ENCODE results near the gene TRIM63. TPM values are rescaled to one million over a fixed set of nuclear protein-coding genes. Genes with fewer than 3 reads are reported as not detected.
"Not testable (repeated sequence)": the region's sequence is repeated elsewhere in the genome, so short reads cannot be mapped to it uniquely, and the experiment has no call there.

TRIM63 gene
- total RNA-seq, 2 experiments from 2014 or later = 0.17 to 0.19 TPM

DNA sequence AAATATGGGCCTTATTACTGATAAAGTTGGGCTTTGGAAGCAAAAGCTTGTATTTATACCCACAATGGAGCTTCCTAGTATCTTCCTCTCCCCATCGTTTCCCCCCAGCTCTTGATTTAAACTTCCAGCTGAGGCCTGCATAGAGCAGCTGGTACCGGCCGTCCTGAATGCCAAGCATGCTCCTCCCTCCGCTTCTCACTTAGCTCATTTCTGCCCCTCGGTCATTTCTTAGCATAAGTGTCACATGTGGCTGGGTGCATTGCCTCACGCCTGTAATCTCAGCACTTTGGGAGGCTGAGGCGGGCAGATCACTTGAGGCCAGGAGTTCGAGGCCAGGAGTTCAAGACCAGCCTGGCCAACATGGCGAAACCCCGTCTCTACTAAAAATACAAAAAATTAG lies 32.8 kb upstream of the TRIM63 start:
- DNase-seq; H3K27me3 Mint-ChIP-seq; H3K9me3 Mint-ChIP-seq; H3K4me1 Mint-ChIP-seq (ENCODE audit: low read depth); POLR2A ChIA-PET; H3K36me3 Mint-ChIP-seq; H3K27ac Mint-ChIP-seq; H3K4me3 Mint-ChIP-seq: not testable (repeated sequence)
- CTCF ChIA-PET = interaction anchor here (0.5 to 6.3 kb wide), 4 partner anchors 45 to 317 kb away, joined by 3 to 204 read pairs (median 4); no protein-coding TSS in a partner anchor
- intact Hi-C loops (cut with micrococcal nuclease) = loop anchor here (10.0 kb wide), 1 partner anchor 315 kb away; the partner anchor contains the start of gene LIN28A

DNA sequence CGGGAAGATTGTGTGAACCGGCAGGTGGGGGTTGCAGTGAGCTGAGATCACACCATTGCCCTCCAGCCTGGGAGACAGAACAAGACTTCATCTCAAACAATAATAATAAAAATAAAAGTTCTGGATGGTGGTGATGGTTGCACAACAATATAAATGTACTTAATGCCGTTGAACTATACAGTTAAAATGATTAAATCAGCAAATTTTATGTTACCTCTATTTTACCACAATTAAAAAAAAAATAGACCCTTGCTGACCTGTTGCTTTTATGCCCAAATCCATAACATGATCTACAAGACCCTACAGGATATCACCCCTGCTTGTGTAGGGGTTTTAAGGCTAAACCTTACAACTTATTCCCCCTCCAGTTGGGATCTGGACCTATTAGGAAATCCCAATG lies 32.4 kb upstream of the TRIM63 start:
- Mint-ChIP-seq H3K9me3 (no peaks in the 10 kb centered on the region), H3K36me3 (no peaks in the 10 kb centered on the region), H3K27me3 (no peaks in the 10 kb centered on the region), H3K4me3 (no peak overlapping the region), H3K4me1 (ENCODE audit: low read depth) (peaks cover 4% of the 10 kb centered on the region), H3K27ac (no peak overlapping the region)
- ChIA-PET CTCF (interaction anchor here (0.5 to 6.3 kb wide), 3 partner anchors 45 to 317 kb away, joined by 3 to 204 read pairs (median 4); no protein-coding TSS in a partner anchor), POLR2A (no interaction called here)
- DNase-seq = no peak
- intact Hi-C loops (cut with micrococcal nuclease) = loop anchor here (10.0 kb wide), 1 partner anchor 315 kb away; the partner anchor contains the start of gene LIN28A

- ChIA-PET POLR2A (no interaction called here), CTCF (no interaction called here)
- Mint-ChIP-seq H3K9me3 (no peaks in the 10 kb centered on the region), H3K4me1 (ENCODE audit: low read depth) (peaks cover 4% of the 10 kb centered on the region), H3K27me3 (no peaks in the 10 kb centered on the region), H3K27ac (no peak overlapping the region), H3K36me3 (no peaks in the 10 kb centered on the region), H3K4me3 (no peak overlapping the region)
- intact Hi-C loops (cut with micrococcal nuclease) = no loop called here
- DNase-seq = no peak
These were observed 31.2 kb upstream of the TRIM63 start for GRCh38 chr1:26098602-26099001.

GRCh38 chr1:26097696-26098095 lies 30.3 kb upstream of the TRIM63 start:
- Mint-ChIP-seq H3K9me3 (no peaks in the 10 kb centered on the region), H3K27me3 (peaks cover 3% of the 10 kb centered on the region), H3K4me1 (ENCODE audit: low read depth) (peaks cover 4% of the 10 kb centered on the region), H3K36me3 (no peaks in the 10 kb centered on the region), H3K4me3 (no peak overlapping the region), H3K27ac (no peak overlapping the region)
- ChIA-PET CTCF (interaction anchor here (1.5 kb wide), 1 partner anchor 47 kb away, joined by 5 read pairs; no protein-coding TSS in a partner anchor), POLR2A (no interaction called here)
- no peak for DNase-seq
- intact Hi-C loops (cut with micrococcal nuclease) = no loop called here

DNA sequence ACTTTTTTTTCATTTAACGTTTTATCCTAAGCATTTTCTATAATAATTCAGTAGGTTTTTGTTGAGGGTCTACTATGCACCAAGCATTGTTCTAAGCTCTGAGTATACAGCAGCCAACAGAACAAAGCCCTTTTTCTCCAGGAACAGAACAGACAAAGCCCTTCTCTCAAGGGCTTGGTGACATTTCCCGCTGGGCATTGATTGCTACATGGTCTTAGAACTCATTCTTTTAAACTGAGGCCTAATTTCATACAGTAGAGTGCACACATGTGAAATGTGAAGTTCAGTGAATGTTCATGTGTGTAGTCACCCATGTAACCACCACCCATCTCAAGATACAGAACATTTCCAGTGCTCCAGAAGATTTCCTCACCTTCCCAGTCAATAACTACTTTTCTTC lies 29.0 kb upstream of the TRIM63 start:
- ChIA-PET POLR2A (no interaction called here), CTCF (no interaction called here)
- peaks cover 4% of the 10 kb centered on the region for H3K4me1 Mint-ChIP-seq (ENCODE audit: low read depth)
- DNase-seq = no peak
- H3K9me3 Mint-ChIP-seq = no peaks in the 10 kb centered on the region
- intact Hi-C loops (cut with micrococcal nuclease) = no loop called here
- peaks cover 9% of the 10 kb centered on the region for H3K27me3 Mint-ChIP-seq
- H3K27ac Mint-ChIP-seq = no peak overlapping the region
- no peaks in the 10 kb centered on the region for H3K36me3 Mint-ChIP-seq
- no peak overlapping the region for H3K4me3 Mint-ChIP-seq

DNA sequence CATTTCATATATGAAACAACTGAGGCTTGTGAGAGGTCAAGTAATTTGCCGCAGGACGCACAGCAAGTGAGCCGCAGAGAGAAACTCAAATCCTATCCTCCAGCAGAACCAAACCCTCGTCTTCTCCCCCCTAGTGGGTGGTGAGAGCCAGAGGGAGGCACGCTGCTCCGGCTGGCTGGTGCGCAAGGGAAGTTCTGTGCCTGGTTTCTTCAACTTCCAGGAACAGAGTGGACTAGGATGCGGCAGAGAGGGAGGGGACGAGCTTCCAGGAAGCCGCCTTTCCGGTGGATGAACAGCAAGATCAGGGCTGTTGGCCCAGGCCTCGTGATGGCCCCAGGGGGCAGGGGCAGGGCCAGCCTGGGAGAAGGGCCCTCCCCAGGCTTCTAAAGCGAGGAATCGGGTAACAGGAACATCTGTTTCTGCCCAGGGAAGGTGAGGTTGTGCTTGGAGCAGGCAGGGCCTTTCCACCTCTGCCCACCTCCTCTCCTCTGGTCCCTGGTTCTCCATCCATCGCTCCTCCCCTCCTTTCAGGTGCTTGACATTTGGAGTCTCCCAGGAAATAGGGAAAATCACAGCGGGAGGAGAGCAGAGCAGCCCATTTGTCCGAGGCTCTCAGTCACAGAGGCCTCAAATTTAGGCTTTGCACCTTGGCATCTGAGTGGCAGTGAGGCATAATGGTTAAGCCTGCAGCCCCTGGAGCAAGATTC lies 27.4 kb upstream of the TRIM63 start:
- Mint-ChIP-seq H3K9me3 (no peaks in the 10 kb centered on the region), H3K36me3 (no peaks in the 10 kb centered on the region), H3K4me1 (ENCODE audit: low read depth) (peaks cover 4% of the 10 kb centered on the region), H3K4me3 (no peak overlapping the region), H3K27ac (no peak overlapping the region), H3K27me3 (peaks cover 15% of the 10 kb centered on the region)
- ChIA-PET POLR2A (no interaction called here), CTCF (no interaction called here)
- DNase-seq = no peak
- intact Hi-C loops (cut with micrococcal nuclease) = no loop called here

GRCh38 chr1:26094076-26094669 lies 26.7 kb upstream of the TRIM63 start:
- Mint-ChIP-seq H3K27ac (no peak overlapping the region), H3K4me1 (ENCODE audit: low read depth) (peaks cover 4% of the 10 kb centered on the region), H3K4me3 (no peak overlapping the region), H3K27me3 (peaks cover 15% of the 10 kb centered on the region), H3K9me3 (no peaks in the 10 kb centered on the region), H3K36me3 (no peaks in the 10 kb centered on the region)
- POLR2A ChIA-PET = no interaction called here
- intact Hi-C loops (cut with micrococcal nuclease) = no loop called here
- CTCF ChIA-PET = no interaction called here
- DNase-seq = no peak

GRCh38 chr1:26093569-26093968 lies 26.1 kb upstream of the TRIM63 start:
- CTCF ChIA-PET; POLR2A ChIA-PET; intact Hi-C loops (cut with micrococcal nuclease): not testable (repeated sequence)

GRCh38 chr1:26092422-26092821 lies 25.0 kb upstream of the TRIM63 start:
- H3K27ac Mint-ChIP-seq = no peak overlapping the region
- no peaks in the 10 kb centered on the region for H3K4me1 Mint-ChIP-seq (ENCODE audit: low read depth)
- DNase-seq = no peak
- H3K9me3 Mint-ChIP-seq = no peaks in the 10 kb centered on the region
- POLR2A ChIA-PET = no interaction called here
- intact Hi-C loops (cut with micrococcal nuclease) = no loop called here
- H3K4me3 Mint-ChIP-seq = no peak overlapping the region
- H3K27me3 Mint-ChIP-seq = peaks cover 15% of the 10 kb centered on the region
- CTCF ChIA-PET = no interaction called here
- H3K36me3 Mint-ChIP-seq = no peaks in the 10 kb centered on the region

More at GRCh38 chr1:26093569-26093968, 26.1 kb upstream of the TRIM63 start:
- not testable (repeated sequence) for DNase-seq; H3K27ac Mint-ChIP-seq; H3K4me3 Mint-ChIP-seq; H3K4me1 Mint-ChIP-seq (ENCODE audit: low read depth); H3K9me3 Mint-ChIP-seq; H3K36me3 Mint-ChIP-seq
- peaks cover 15% of the 10 kb centered on the region for H3K27me3 Mint-ChIP-seq

DNA sequence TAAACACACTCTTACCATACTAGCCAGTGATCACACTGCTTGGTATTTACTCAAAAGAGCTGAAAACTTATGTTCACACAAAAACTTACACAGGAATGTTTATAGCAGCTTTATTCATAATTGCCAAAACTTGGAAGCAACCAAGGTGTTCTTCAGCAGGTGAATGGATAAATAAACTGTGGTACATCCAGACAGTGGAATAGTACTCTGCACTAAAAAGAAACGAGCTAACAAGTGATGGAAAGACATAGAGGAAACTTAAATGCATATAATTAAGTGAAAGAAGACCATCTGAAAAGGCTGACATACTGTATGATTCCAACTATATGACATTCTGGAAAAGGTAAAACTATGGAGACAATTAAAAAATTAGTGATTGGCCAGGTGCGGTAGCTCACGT lies 23.5 kb upstream of the TRIM63 start:
- Mint-ChIP-seq H3K9me3 (no peaks in the 10 kb centered on the region), H3K4me1 (ENCODE audit: low read depth) (no peaks in the 10 kb centered on the region), H3K27ac (no peak overlapping the region), H3K36me3 (no peaks in the 10 kb centered on the region), H3K4me3 (no peak overlapping the region), H3K27me3 (peaks cover 16% of the 10 kb centered on the region)
- ChIA-PET CTCF (interaction anchor here (0.7 kb wide), 1 partner anchor 54 kb away, joined by 3 read pairs; no protein-coding TSS in a partner anchor), POLR2A (no interaction called here)
- intact Hi-C loops (cut with micrococcal nuclease) = no loop called here
- DNase-seq = no peak

DNA sequence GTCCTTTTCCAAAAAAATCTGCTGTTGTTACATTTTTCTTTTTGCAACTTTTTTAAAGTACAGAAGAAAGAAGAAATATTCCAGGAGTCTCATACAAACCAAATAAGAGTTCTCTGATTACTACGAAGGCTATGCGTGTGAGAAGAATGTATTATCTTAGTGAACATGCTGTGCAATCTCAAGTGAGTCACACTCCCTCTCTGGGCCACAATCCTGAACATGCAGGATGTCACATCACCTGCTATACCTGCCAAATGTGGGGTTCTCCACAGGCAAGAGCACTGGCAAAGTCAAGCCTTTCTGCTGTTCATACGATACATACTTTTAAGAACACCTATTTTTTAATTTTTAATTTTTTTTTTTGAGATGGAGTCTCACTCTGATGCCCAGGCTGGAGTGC lies 21.7 kb upstream of the TRIM63 start:
- DNase-seq = no peak
- Mint-ChIP-seq H3K9me3 (no peaks in the 10 kb centered on the region), H3K4me1 (ENCODE audit: low read depth) (no peaks in the 10 kb centered on the region), H3K27ac (no peak overlapping the region), H3K36me3 (no peaks in the 10 kb centered on the region), H3K4me3 (no peak overlapping the region), H3K27me3 (peaks cover 26% of the 10 kb centered on the region)
- POLR2A ChIA-PET = no interaction called here
- intact Hi-C loops (cut with micrococcal nuclease) = no loop called here
- CTCF ChIA-PET = no interaction called here

DNA sequence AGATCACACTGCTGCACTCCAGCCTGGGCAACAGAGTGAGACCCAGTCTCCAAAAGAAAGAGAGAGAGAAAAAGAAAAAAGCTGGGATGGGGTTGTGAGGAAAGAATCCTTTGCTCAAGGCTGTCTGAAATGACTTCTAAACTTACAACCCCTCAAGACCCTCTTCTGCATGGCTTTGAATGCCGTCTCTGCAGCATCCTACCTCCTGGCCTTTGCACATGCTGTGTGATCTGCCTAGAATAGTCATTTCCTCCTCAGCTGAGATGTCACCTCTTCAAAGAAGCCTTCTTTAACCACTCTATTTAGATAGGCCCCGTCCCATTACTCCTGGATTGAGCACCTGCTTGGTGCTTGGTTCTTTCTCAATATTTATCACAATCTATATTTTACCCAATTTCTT lies 17.4 kb upstream of the TRIM63 start:
- no peaks in the 10 kb centered on the region for H3K36me3 Mint-ChIP-seq
- DNase-seq = no peak
- no peaks in the 10 kb centered on the region for H3K4me1 Mint-ChIP-seq (ENCODE audit: low read depth)
- POLR2A ChIA-PET = no interaction called here
- H3K27me3 Mint-ChIP-seq = peaks cover 16% of the 10 kb centered on the region
- no peak overlapping the region for H3K4me3 Mint-ChIP-seq
- no peaks in the 10 kb centered on the region for H3K9me3 Mint-ChIP-seq
- CTCF ChIA-PET = interaction anchor here (1.0 to 2.1 kb wide), 2 partner anchors 60 to 85 kb away, joined by 4 to 6 read pairs; partner anchors contain the start of gene ZNF593
- intact Hi-C loops (cut with micrococcal nuclease) = no loop called here
- H3K27ac Mint-ChIP-seq = no peak overlapping the region

GRCh38 chr1:26084091-26084561 lies 16.7 kb upstream of the TRIM63 start:
- ChIA-PET CTCF (interaction anchor here (2.1 kb wide), 1 partner anchor 60 kb away, joined by 6 read pairs; no protein-coding TSS in a partner anchor), POLR2A (no interaction called here)
- no peaks in the 10 kb centered on the region for H3K9me3 Mint-ChIP-seq
- H3K4me1 Mint-ChIP-seq (ENCODE audit: low read depth) = no peaks in the 10 kb centered on the region
- H3K27me3 Mint-ChIP-seq = peaks cover 16% of the 10 kb centered on the region
- H3K4me3 Mint-ChIP-seq = no peak overlapping the region
- intact Hi-C loops (cut with micrococcal nuclease) = no loop called here
- no peaks in the 10 kb centered on the region for H3K36me3 Mint-ChIP-seq
- DNase-seq = no peak
- H3K27ac Mint-ChIP-seq = no peak overlapping the region

All from activated CD4-positive, alpha-beta memory T cell treated with anti-CD3 and anti-CD28 coated beads for 36 hours (primary cell).